ENCODE data around the gene FBXO15.
A peak's percentile ranks its signal among the peaks of the same experiment; 100 is the strongest.

Gene FBXO15

GRCh38 chr18:74040459-74041332, 106.9 kb downstream of the FBXO15 start:
- peak; percentile 57 for DNase-seq

- no peak for DNase-seq
Observed at GRCh38 chr18:74040008-74040407, 107.6 kb downstream of the FBXO15 start.

GRCh38 chr18:74029161-74029560, 118.5 kb downstream of the FBXO15 start:
- DNase-seq = no peak

All from activated naive CD4-positive, alpha-beta T cell treated with Interleukin-2 at 50 U/mL for 16 hours (primary cell).